ENCODE data around the gene HSPA1A. TPM values are rescaled to one million over a fixed set of nuclear protein-coding genes. Genes with fewer than 3 reads are reported as not detected.
"Not testable (repeated sequence)": the region's sequence is repeated elsewhere in the genome, so short reads cannot be mapped to it uniquely, and the experiment has no call there.

Gene HSPA1A
- total RNA-seq, 2 experiments from 2014 or later: 124 to 137 TPM

- Mint-ChIP-seq H3K9me3 (ENCODE audit: low read depth) (no peaks in the 10 kb centered on the region), H3K4me1 (peaks cover 73% of the 10 kb centered on the region), H3K27me3 (no peaks in the 10 kb centered on the region), H3K36me3 (peaks cover 11% of the 10 kb centered on the region), H3K4me3 (peak overlapping the region; percentile 93), H3K27ac (peak overlapping the region; percentile 94)
- CTCF ChIA-PET: interaction anchor here (1.3 to 3.3 kb wide), 8 partner anchors 8 to 119 kb away, joined by 3 to 10 read pairs (median 4); partner anchors contain the start of genes ABHD16A, LSM2 and VARS1
- DNase-seq (peak; percentile 76), ATAC-seq (peak; percentile 44)
These were observed 6.9 kb downstream of the HSPA1A start for GRCh38 chr6:31822036-31822821.

DNA sequence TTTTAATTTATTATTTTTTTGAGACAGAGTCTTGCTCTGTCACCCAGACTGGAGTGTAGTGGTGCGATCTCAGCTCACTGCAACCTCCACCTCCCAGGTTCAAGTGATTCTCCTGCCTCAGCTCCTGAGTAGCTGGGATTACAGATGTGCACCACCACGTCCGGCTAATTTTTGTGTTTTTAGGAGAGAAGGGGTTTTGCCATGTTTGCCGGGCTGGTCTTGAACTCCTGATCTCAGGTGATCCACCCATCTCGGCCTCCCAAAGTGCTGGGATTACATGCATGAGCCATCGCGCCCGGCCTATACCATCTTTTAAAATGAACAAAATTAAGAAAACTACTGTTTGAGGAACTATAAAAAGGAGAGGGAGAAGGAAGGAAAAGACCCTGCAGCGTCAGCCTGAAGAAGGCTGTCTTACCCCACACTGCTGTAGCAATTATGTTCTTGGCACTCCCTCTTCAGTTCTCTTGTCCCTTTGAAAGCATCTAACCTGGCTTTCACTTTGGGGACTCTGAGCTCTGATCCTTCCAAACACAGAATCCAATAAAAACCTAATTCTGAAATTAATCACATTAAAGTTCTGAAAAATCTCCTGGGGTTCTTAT lies 8.4 kb downstream of the HSPA1A start:
- DNase-seq; H3K27me3 Mint-ChIP-seq; H3K4me3 Mint-ChIP-seq; ATAC-seq; H3K9me3 Mint-ChIP-seq (ENCODE audit: low read depth); H3K36me3 Mint-ChIP-seq: not testable (repeated sequence)
- CTCF ChIA-PET: interaction anchor here (0.6 to 1.7 kb wide), 4 partner anchors 10 to 86 kb away, joined by 4 to 7 read pairs (median 4); partner anchors contain the start of gene VARS1
- Mint-ChIP-seq H3K27ac (peak overlapping the region; percentile 54), H3K4me1 (peaks cover 61% of the 10 kb centered on the region)

GRCh38 chr6:31825553-31825952 lies 10.2 kb downstream of the HSPA1A start:
- H3K4me3 Mint-ChIP-seq: peak overlapping the region; percentile 85
- DNase-seq: no peak
- peaks cover 50% of the 10 kb centered on the region for H3K4me1 Mint-ChIP-seq
- no peaks in the 10 kb centered on the region for H3K27me3 Mint-ChIP-seq
- peak overlapping the region; percentile 97 for H3K27ac Mint-ChIP-seq
- H3K36me3 Mint-ChIP-seq: peaks cover 7% of the 10 kb centered on the region
- no peak for ATAC-seq
- no peaks in the 10 kb centered on the region for H3K9me3 Mint-ChIP-seq (ENCODE audit: low read depth)
- CTCF ChIA-PET: interaction anchor here (1.2 to 1.3 kb wide), 2 partner anchors 19 to 95 kb away, joined by 3 to 4 read pairs; partner anchors contain the start of gene LSM2

GRCh38 chr6:31826793-31827285 lies 11.5 kb downstream of the HSPA1A start:
- Mint-ChIP-seq H3K4me3 (peak overlapping the region; percentile 85), H3K9me3 (ENCODE audit: low read depth) (no peaks in the 10 kb centered on the region), H3K36me3 (peaks cover 12% of the 10 kb centered on the region), H3K4me1 (peaks cover 52% of the 10 kb centered on the region), H3K27ac (peak overlapping the region; percentile 97), H3K27me3 (no peaks in the 10 kb centered on the region)
- CTCF ChIA-PET: interaction anchor here (0.6 to 2.2 kb wide), 19 partner anchors 9 to 245 kb away, joined by 3 to 12 read pairs (median 4); partner anchors contain the start of genes CLIC1, GPANK1, HSPA1A and HSPA1L
- peak; percentile 10 for ATAC-seq
- peak; percentile 66 for DNase-seq

DNA sequence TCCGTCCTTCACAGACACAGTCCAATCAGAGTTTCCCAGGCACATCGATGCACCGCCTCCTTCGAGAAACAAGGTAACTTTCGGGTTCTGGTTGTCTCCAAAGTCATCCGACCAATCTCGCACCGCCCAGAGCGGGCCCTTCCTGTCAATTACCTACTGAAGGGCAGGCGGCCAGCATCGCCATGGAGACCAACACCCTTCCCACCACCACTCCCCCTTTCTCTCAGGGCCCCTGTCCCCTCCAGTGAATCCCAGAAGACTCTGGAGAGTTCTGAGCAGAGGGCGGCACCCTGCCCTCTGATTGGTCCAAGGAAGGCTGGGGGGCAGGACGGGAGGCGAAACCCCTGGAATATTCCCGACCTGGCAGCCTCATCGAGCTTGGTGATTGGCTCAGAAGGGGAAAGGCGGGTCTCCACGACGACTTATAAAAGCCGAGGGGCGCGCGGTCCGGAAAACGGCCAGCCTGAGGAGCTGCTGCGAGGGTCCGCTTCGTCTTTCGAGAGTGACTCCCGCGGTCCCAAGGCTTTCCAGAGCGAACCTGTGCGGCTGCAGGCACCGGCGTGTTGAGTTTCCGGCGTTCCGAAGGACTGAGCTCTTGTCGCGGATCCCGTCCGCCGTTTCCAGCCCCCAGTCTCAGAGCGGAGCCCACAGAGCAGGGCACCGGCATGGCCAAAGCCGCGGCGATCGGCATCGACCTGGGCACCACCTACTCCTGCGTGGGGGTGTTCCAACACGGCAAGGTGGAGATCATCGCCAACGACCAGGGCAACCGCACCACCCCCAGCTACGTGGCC lies 12.1 kb downstream of the HSPA1A start, which contains the start of gene HSPA1B:
HSPA1B (plus strand) TSS at position 453 of the 794 bp plus-strand sequence; CDS start at position 666, 213 bp downstream.
- Mint-ChIP-seq H3K4me1 (peaks cover 52% of the 10 kb centered on the region), H3K27me3 (no peaks in the 10 kb centered on the region), H3K36me3 (peaks cover 12% of the 10 kb centered on the region), H3K27ac (peak within 1 kb of the TSS; percentile 97), H3K9me3 (ENCODE audit: low read depth) (no peaks in the 10 kb centered on the region), H3K4me3 (peak within 1 kb of the TSS; percentile 85)
- ATAC-seq (peak; percentile 82), DNase-seq (peak; percentile 99)
- CTCF ChIA-PET: interaction anchor here (0.6 to 2.2 kb wide), 18 partner anchors 9 to 245 kb away, joined by 3 to 12 read pairs (median 4); partner anchors contain the start of genes ABHD16A, HSPA1A, HSPA1L and LSM2

DNA sequence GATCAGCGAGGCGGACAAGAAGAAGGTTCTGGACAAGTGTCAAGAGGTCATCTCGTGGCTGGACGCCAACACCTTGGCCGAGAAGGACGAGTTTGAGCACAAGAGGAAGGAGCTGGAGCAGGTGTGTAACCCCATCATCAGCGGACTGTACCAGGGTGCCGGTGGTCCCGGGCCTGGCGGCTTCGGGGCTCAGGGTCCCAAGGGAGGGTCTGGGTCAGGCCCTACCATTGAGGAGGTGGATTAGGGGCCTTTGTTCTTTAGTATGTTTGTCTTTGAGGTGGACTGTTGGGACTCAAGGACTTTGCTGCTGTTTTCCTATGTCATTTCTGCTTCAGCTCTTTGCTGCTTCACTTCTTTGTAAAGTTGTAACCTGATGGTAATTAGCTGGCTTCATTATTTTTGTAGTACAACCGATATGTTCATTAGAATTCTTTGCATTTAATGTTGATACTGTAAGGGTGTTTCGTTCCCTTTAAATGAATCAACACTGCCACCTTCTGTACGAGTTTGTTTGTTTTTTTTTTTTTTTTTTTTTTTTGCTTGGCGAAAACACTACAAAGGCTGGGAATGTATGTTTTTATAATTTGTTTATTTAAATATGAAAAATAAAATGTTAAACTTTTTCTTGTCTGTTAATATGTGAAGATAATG lies 14.4 kb downstream of the HSPA1A start:
- ATAC-seq (no peak), DNase-seq (no peak)
- Mint-ChIP-seq H3K4me1 (peaks cover 42% of the 10 kb centered on the region), H3K27me3 (no peaks in the 10 kb centered on the region), H3K27ac (peak overlapping the region; percentile 83), H3K36me3 (peaks cover 12% of the 10 kb centered on the region), H3K4me3 (peak overlapping the region; percentile 96), H3K9me3 (ENCODE audit: low read depth) (no peaks in the 10 kb centered on the region)
- CTCF ChIA-PET: interaction anchor here (0.6 to 4.5 kb wide), 33 partner anchors 9 to 252 kb away, joined by 3 to 51 read pairs (median 5); partner anchors contain the start of genes ABHD16A, BAG6, DDAH2 and GPANK1

DNA sequence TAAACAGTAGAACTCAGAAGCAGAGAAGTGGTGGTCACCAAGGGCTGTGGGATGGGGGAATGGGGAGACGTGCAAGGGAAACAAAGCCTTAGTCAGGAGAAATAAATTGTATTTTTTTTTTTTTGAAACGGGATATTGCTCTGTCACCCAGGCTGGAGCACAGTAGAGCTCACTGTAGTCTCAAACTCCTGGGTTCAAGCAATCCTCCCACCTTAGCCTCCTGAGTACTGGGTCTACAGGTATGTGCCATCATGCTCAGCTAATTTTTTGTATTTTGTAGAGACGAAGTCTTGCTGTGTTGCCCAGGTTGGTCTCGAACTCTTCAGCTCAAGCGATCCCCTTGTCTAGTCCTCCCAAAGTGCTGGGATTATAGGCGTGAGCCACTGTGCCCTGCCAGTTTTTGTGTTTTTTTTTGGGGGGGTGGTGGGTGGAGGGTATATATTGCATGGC lies 15.6 kb downstream of the HSPA1A start:
- DNase-seq: no peak
- Mint-ChIP-seq H3K27ac (peak overlapping the region; percentile 83), H3K4me1 (peaks cover 32% of the 10 kb centered on the region), H3K36me3 (peaks cover 20% of the 10 kb centered on the region), H3K9me3 (ENCODE audit: low read depth) (no peaks in the 10 kb centered on the region), H3K27me3 (no peaks in the 10 kb centered on the region), H3K4me3 (peak overlapping the region; percentile 96)
- ATAC-seq: no peak
- CTCF ChIA-PET: interaction anchor here (0.6 to 4.5 kb wide), 23 partner anchors 13 to 243 kb away, joined by 3 to 51 read pairs (median 6); partner anchors contain the start of genes ABHD16A, BAG6, DDAH2 and GPANK1

DNA sequence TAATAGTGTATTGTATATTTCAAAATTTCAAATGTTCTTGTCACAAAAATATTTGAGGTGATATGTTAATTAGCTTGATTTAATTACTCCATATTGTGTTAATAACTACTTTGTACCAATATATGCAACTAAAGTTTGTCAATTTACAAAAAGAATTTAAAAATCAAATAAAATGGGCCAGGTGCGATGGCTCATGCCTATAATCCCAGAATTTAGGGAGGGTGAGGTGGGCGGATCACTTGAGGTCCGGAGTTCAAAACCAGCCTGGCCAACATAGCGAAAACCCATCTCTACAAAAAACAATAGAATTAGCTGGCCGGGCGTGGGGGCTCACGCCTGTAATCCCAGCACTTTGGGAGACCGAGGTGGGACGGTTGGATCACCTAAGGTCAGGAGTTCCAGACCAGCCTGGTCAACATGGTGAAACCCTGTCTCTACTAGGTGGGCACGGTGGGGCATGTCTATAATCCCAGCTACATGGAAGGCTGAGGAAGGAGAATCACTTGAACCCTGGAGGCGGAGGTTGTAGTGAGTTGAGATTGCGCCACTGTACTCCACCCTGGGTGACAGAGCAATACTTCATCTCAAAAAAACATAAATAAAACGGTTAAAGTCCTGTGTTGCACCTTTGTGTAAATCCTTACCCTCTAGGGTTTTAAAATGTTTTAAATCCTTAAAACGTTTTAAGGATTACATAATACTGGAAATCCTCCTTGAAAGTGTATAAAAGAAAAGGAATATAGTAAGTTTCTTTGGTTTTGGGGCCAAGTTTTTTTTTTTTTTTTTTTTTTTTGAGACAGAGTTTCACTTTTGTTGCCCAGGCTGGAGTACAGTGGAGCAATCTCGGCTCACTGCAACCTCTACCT lies 16.2 kb downstream of the HSPA1A start:
- no peak for ATAC-seq
- Mint-ChIP-seq H3K9me3 (ENCODE audit: low read depth) (no peaks in the 10 kb centered on the region), H3K27me3 (no peaks in the 10 kb centered on the region), H3K36me3 (peaks cover 27% of the 10 kb centered on the region), H3K4me1 (peaks cover 30% of the 10 kb centered on the region), H3K27ac (peak overlapping the region; percentile 83), H3K4me3 (peak overlapping the region; percentile 96)
- no peak for DNase-seq
- CTCF ChIA-PET: interaction anchor here (0.6 to 4.5 kb wide), 21 partner anchors 13 to 1173 kb away, joined by 3 to 51 read pairs (median 6); partner anchors contain the start of genes BAG6, DDAH2, GPANK1 and HSPA1A

DNA sequence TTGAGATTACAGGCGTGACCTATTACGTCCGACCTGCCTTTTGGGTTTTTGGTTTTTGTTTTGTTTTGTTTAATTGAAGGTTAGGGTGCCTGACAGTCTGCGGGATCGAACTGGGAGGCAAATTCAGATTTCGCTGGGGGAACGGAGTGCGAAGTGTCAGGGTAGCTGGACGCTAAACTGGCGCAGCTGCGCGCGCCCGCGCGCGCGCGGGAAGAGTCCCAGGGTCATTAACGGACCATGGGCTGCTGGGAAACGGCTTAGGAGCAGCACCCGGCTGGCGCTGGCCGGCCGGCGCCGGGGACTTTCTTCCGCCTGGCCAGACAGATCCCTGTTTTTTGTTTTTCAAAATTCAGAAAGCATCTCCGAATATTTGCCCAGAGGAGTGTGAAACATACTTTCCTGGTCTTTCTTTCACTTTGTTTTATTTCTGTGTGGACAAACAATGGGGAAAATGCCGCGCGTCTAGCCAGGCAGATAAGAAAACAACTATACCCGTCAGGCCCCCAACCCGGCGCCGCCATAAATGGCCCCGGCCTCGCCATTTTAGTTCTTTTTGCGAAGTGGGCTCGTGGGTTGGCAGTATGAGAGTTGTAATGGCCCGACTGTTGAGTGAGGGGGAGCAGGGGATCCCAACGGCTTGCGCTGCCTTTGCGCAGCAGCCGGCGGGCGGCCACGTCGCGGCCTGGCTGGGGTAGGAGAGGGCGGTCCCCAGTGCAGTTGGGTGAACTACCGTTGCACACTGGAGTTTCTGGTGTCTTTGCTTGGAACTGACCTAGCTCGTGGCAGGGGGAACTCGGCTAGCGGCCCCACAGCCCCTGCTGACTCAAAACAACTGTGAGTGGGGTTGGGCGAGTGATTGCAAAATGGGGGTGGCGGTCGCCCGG lies 19.3 kb downstream of the HSPA1A start:
- peak overlapping the region; percentile 99 for H3K4me3 Mint-ChIP-seq
- H3K36me3 Mint-ChIP-seq: peaks cover 56% of the 10 kb centered on the region
- H3K27ac Mint-ChIP-seq: peak overlapping the region; percentile 98
- H3K4me1 Mint-ChIP-seq: peaks cover 54% of the 10 kb centered on the region
- CTCF ChIA-PET: interaction anchor here (0.7 to 1.3 kb wide), 3 partner anchors 43 to 461 kb away, joined by 3 read pairs; no protein-coding TSS in a partner anchor
- no peaks in the 10 kb centered on the region for H3K27me3 Mint-ChIP-seq
- ATAC-seq (peak; percentile 55), DNase-seq (peak; percentile 83)
- H3K9me3 Mint-ChIP-seq (ENCODE audit: low read depth): no peaks in the 10 kb centered on the region

DNA sequence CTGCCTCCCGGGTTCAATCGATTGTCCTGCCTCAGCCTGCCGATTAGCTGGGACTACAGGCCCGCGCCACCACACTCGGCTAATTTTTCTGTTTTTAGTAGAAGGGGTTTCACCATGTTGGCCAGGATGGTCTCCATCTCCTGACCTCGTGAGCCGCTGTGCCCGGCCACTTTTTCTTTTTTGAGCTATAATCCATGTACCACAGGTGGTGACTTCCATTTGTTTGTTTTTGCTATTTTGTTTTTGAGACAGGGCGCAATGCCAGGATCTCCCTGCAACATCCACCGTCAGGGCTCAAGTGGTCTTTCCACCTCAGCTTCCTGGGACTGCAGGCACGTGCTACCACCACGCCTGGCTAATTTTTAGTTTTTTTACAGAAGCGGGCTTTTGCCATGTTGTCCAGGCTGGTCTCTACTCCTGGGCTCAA lies 20.7 kb downstream of the HSPA1A start:
- H3K36me3 Mint-ChIP-seq: peaks cover 59% of the 10 kb centered on the region
- ATAC-seq: no peak
- H3K4me3 Mint-ChIP-seq: peak overlapping the region; percentile 99
- H3K27ac Mint-ChIP-seq: peak overlapping the region; percentile 98
- DNase-seq: no peak
- H3K4me1 Mint-ChIP-seq: peaks cover 49% of the 10 kb centered on the region
- CTCF ChIA-PET: interaction anchor here (0.6 to 1.4 kb wide), 6 partner anchors 27 to 290 kb away, joined by 3 to 4 read pairs (median 4); partner anchors contain the start of genes ABHD16A, ATP6V1G2 and NEU1
- no peaks in the 10 kb centered on the region for H3K9me3 Mint-ChIP-seq (ENCODE audit: low read depth)
- no peaks in the 10 kb centered on the region for H3K27me3 Mint-ChIP-seq
